Liver (tissue), 3 donors: ENCODE results near the gene KSR2.

ENCODE experiments used
- EGR1 ChIP-seq, 2 donors: IDR thresholded peaks; 2 replicates each; pipeline ENCODE4 v1.6.1; 2016 to 2018; ENCODE audit warnings: antibody characterized with exemption in 2 of 2, low read depth in 2 of 2
- FOXA1 ChIP-seq: IDR thresholded peaks from 2 replicates; pipeline ENCODE4 v1.6.1; 2016; ENCODE audit warnings: antibody characterized with exemption
- RAD21 ChIP-seq, 2 donors: IDR thresholded peaks; 2 replicates each; pipeline ENCODE4 v1.6.1; 2016; ENCODE audit warnings: antibody characterized with exemption in 2 of 2, mild to moderate bottlenecking in 2 of 2
- RXRA ChIP-seq, 2 donors: IDR thresholded peaks; 2 replicates each; pipeline ENCODE4 v1.6.1; 2017 to 2018; ENCODE audit warnings: antibody characterized with exemption in 2 of 2, mild to moderate bottlenecking in 1 of 2
- TAF1 ChIP-seq: conservative IDR thresholded peaks from 2 replicates; pipeline ENCODE4 v1.6.1; 2016; ENCODE audit warnings: antibody characterized with exemption, mild to moderate bottlenecking
- YY1 ChIP-seq: IDR thresholded peaks from 2 replicates; pipeline ENCODE4 v1.6.1; 2016; ENCODE audit warnings: antibody characterized with exemption, mild to moderate bottlenecking
- TF ChIP-seq, protein P1 (sequence below): fragments of 150-350 bp; IDR thresholded peaks from 2 replicates; pipeline ENCODE4 v1.5.1; 2017; ENCODE audit warnings: improper control_type of control experiment, low read depth, low read length; ENCODE audit not compliant: missing input control
- TF ChIP-seq, protein P2 (sequence below): IDR thresholded peaks from 2 replicates; pipeline ENCODE4 v1.6.1; 2016; ENCODE audit warnings: antibody characterized with exemption
- TF ChIP-seq, protein P3 (sequence below): IDR thresholded peaks from 2 replicates; pipeline ENCODE4 v1.6.1; 2016; ENCODE audit warnings: antibody characterized with exemption, mild to moderate bottlenecking
- TF ChIP-seq, protein P4 (sequence below): IDR thresholded peaks from 2 replicates; pipeline ENCODE4 v1.6.1; 2016; ENCODE audit warnings: antibody characterized with exemption
- donor health status: healthy.
- donor health status: healthy.

DNA sequence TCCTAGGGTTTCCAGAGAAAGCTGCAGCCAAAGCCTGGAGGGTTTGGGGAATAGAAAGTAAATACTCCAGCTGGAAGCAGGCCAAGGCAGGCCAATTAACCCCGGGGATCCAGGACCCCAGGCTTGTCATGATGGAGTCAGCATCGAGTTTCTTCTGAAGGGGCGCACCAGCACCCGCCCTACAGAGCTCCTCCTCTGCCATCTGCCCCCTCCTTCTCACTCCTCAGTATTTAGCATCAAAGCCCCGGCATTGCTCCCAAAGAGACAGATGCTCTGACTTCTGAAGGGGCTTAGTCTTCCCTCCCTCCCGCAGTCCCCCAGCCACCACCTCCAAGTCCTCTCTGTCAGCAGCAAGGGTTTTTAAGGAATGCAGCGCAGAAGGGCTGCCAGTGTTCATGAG, 322.3 kb downstream of the KSR2 start:
- TF ChIP-seq, protein P1, sequence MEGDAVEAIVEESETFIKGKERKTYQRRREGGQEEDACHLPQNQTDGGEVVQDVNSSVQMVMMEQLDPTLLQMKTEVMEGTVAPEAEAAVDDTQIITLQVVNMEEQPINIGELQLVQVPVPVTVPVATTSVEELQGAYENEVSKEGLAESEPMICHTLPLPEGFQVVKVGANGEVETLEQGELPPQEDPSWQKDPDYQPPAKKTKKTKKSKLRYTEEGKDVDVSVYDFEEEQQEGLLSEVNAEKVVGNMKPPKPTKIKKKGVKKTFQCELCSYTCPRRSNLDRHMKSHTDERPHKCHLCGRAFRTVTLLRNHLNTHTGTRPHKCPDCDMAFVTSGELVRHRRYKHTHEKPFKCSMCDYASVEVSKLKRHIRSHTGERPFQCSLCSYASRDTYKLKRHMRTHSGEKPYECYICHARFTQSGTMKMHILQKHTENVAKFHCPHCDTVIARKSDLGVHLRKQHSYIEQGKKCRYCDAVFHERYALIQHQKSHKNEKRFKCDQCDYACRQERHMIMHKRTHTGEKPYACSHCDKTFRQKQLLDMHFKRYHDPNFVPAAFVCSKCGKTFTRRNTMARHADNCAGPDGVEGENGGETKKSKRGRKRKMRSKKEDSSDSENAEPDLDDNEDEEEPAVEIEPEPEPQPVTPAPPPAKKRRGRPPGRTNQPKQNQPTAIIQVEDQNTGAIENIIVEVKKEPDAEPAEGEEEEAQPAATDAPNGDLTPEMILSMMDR, result no peak
- no peak for TF ChIP-seq YY1
- TF ChIP-seq, protein P2, sequence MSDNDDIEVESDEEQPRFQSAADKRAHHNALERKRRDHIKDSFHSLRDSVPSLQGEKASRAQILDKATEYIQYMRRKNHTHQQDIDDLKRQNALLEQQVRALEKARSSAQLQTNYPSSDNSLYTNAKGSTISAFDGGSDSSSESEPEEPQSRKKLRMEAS, result no peak
- no peak for TF ChIP-seq EGR1 (IDR thresholded peaks at IDR 0.05; ENCODE audit: low read depth in 2 of 2)
- TF ChIP-seq, protein P3, sequence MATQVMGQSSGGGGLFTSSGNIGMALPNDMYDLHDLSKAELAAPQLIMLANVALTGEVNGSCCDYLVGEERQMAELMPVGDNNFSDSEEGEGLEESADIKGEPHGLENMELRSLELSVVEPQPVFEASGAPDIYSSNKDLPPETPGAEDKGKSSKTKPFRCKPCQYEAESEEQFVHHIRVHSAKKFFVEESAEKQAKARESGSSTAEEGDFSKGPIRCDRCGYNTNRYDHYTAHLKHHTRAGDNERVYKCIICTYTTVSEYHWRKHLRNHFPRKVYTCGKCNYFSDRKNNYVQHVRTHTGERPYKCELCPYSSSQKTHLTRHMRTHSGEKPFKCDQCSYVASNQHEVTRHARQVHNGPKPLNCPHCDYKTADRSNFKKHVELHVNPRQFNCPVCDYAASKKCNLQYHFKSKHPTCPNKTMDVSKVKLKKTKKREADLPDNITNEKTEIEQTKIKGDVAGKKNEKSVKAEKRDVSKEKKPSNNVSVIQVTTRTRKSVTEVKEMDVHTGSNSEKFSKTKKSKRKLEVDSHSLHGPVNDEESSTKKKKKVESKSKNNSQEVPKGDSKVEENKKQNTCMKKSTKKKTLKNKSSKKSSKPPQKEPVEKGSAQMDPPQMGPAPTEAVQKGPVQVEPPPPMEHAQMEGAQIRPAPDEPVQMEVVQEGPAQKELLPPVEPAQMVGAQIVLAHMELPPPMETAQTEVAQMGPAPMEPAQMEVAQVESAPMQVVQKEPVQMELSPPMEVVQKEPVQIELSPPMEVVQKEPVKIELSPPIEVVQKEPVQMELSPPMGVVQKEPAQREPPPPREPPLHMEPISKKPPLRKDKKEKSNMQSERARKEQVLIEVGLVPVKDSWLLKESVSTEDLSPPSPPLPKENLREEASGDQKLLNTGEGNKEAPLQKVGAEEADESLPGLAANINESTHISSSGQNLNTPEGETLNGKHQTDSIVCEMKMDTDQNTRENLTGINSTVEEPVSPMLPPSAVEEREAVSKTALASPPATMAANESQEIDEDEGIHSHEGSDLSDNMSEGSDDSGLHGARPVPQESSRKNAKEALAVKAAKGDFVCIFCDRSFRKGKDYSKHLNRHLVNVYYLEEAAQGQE, result no peak
- no peak for TF ChIP-seq TAF1
- no peak for TF ChIP-seq FOXA1
- TF ChIP-seq, protein P4, sequence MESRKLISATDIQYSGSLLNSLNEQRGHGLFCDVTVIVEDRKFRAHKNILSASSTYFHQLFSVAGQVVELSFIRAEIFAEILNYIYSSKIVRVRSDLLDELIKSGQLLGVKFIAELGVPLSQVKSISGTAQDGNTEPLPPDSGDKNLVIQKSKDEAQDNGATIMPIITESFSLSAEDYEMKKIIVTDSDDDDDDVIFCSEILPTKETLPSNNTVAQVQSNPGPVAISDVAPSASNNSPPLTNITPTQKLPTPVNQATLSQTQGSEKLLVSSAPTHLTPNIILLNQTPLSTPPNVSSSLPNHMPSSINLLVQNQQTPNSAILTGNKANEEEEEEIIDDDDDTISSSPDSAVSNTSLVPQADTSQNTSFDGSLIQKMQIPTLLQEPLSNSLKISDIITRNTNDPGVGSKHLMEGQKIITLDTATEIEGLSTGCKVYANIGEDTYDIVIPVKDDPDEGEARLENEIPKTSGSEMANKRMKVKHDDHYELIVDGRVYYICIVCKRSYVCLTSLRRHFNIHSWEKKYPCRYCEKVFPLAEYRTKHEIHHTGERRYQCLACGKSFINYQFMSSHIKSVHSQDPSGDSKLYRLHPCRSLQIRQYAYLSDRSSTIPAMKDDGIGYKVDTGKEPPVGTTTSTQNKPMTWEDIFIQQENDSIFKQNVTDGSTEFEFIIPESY, result no peak
- no peak for TF ChIP-seq RAD21 (IDR thresholded peaks at IDR 0.05)
- no peak for TF ChIP-seq RXRA (IDR thresholded peaks at IDR 0.05)
